ENCODE results near the gene NELFCD. TPM values are rescaled to one million over a fixed set of nuclear protein-coding genes. Genes with fewer than 3 reads are reported as not detected.
A peak's percentile ranks its signal among the peaks of the same experiment; 100 is the strongest.

Gene NELFCD
- total and polyA plus RNA-seq, 10 of the 15 experiments (the other 5 are each of a cell fraction or from before 2014, with no cell fraction given) = 8.9 to 109 (median 82.9) TPM

- TF ChIP-seq E2F8 (IDR thresholded peaks at IDR 0.05; ENCODE audit: low read depth, partially characterized antibody) (no peak), POLR2AphosphoS5 (IDR thresholded peaks at IDR 0.05; ENCODE audit: low read length) (0 out of 2 replicates have a peak, but pooled peaks have one; percentile 50), PBX3 (IDR thresholded peaks at IDR 0.05; ENCODE audit: insufficient replicate concordance, low read depth, low read length) (no peak), MLLT1 (IDR thresholded peaks at IDR 0.05) (peak; percentile 69; the same call in 1 of the 2 replicates), NKRF (conservative IDR thresholded peaks at IDR 0.05) (no peak), ASH2L (IDR thresholded peaks at IDR 0.05; ENCODE audit: borderline replicate concordance, low read depth) (no peak), FOXK2 (IDR thresholded peaks at IDR 0.05) (no peak), EZH2 (IDR thresholded peaks at IDR 0.05; ENCODE audit: borderline replicate concordance, control insufficient read depth, low read depth, low read length) (no peak), MTA3 (IDR thresholded peaks at IDR 0.05; ENCODE audit: borderline replicate concordance, low read length) (0 out of 2 replicates have a peak, but pooled peaks have one; percentile 24), WRNIP1 (IDR thresholded peaks at IDR 0.05; ENCODE audit: borderline replicate concordance, low read depth, low read length) (no peak), MTA2 (IDR thresholded peaks at IDR 0.05; ENCODE audit: low read depth) (0 out of 2 replicates have a peak, but pooled peaks have one; percentile 19), NFIC (IDR thresholded peaks at IDR 0.05; ENCODE audit: low read depth, low read length) (no peak), ZNF384 (IDR thresholded peaks at IDR 0.05; ENCODE audit: borderline replicate concordance, low read depth, low read length) (no peak), SUZ12 (IDR thresholded peaks at IDR 0.05; ENCODE audit: unreplicated experiment) (no peak), CBFB (IDR thresholded peaks at IDR 0.05; ENCODE audit: low read depth) (0 out of 2 replicates have a peak, but pooled peaks have one; percentile 34), SMAD5 (IDR thresholded peaks at IDR 0.05; ENCODE audit: low read depth) (0 out of 2 replicates have a peak, but pooled peaks have one; percentile 22), MEF2A (IDR thresholded peaks at IDR 0.05; ENCODE audit: insufficient read depth, low read depth, low read length) (no peak)
Observed at GRCh38 chr20:58993332-58994248, 12.5 kb downstream of the NELFCD start (continued).
